ENCODE data around the gene UFM1.

Gene UFM1

DNA sequence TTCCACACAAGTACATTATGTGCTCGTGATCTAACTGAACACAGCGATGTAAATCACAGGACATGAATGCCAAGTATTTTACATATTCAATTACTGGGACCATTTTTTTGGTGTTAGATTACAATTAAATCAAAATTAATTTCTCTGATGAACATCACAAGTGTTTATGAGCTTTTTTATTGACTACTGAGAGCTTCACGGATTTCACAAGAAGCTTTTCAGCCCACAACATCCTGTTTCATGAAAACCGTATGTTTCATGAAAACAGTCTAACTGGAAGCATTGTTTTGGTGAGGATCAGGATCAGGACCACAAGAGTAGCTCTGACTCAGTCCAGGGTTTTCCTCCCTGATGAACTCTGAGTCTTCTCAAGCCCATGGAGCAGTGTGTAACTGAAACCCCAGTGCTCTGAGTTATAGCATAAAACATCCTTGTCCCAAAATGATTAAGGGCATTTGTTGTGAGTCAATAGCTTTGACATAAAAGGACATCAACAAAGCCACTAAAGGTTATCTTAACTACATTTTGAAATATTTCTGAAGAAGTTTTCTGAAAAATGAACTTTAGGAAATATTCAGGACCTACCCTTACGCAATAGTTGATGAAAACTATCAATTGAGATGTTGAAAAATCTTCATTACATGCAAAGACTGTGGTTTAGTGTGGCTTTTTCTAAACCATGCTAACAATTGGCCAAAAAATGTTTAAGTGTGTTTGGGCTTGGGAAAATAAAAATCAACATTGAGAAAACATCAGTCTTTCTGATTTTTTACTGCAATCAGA lies 49.3 kb downstream of the UFM1 start:
- TF ChIP-seq, protein P1, sequence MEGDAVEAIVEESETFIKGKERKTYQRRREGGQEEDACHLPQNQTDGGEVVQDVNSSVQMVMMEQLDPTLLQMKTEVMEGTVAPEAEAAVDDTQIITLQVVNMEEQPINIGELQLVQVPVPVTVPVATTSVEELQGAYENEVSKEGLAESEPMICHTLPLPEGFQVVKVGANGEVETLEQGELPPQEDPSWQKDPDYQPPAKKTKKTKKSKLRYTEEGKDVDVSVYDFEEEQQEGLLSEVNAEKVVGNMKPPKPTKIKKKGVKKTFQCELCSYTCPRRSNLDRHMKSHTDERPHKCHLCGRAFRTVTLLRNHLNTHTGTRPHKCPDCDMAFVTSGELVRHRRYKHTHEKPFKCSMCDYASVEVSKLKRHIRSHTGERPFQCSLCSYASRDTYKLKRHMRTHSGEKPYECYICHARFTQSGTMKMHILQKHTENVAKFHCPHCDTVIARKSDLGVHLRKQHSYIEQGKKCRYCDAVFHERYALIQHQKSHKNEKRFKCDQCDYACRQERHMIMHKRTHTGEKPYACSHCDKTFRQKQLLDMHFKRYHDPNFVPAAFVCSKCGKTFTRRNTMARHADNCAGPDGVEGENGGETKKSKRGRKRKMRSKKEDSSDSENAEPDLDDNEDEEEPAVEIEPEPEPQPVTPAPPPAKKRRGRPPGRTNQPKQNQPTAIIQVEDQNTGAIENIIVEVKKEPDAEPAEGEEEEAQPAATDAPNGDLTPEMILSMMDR (IDR thresholded peaks at IDR 0.05; ENCODE audit: insufficient read depth, missing control alignments) = no peak
- DNase-seq (ENCODE audit: insufficient read length, low spot score) (no peak), FAIRE-seq (no peak)

DNA sequence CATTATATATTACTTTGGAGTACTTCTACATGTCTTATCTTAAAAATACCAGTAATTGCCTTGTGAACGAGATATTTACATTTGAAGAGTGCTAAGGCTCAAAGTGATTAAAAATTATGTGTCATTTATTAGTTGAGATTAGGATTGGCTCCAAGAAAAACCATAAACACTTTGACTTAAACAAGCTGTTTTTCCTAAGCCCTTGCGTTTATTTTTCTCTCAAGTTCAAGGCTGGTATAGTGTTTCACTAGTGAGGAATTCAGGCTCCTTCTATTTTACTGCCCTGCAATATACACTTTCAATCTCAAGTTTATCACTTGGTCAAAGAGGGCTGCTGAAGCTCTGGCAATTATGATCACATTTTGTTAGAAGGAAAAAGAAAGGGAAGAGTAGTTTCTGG lies 49.9 kb downstream of the UFM1 start:
- TF ChIP-seq, protein P1 (IDR thresholded peaks at IDR 0.05; ENCODE audit: insufficient read depth, missing control alignments) = no peak
- FAIRE-seq (no peak), DNase-seq (ENCODE audit: insufficient read length, low spot score) (no peak)

DNA sequence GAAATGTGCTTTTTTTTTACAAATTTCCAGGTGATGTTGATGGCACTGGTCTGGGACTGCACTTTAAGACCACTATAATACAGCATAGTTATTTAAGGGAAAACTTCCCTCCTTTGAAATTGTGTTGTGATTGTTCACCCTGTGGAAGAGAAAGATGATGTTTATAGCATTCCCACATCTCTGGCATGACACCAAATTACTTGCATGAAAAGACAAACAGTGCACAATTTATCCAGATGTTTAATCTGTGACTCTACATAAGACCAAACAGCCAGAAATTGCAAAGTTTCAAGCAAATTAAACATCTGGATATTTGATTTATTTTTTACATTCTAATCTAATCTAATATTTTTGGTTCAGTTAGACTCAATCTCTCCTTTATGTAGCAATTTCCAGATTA lies 51.6 kb downstream of the UFM1 start:
- FAIRE-seq = no peak
- TF ChIP-seq, protein P1 (IDR thresholded peaks at IDR 0.05; ENCODE audit: insufficient read depth, missing control alignments) = no peak
- DNase-seq (ENCODE audit: insufficient read length, low spot score) = no peak

DNA sequence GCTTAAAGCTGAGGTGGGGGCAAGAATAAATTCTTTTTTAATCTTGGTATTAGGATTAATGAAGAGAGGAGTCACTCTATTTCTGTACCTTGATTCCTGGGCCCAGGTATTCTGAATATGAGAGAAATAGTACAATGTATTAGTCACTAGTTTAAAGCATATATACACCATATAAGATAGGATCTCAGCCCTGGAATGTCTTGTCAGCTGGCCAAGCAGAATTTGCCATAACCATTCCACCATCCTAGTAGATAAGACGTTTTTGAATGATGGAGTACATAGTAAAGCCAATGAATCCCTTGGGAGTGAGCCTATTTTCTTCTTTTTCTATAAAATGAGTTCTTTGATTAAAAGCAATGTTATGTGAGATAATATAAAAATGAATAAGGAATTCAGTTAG lies 55.6 kb downstream of the UFM1 start:
- DNase-seq (ENCODE audit: insufficient read length, low spot score) = no peak
- no peak for FAIRE-seq
- TF ChIP-seq, protein P1 (IDR thresholded peaks at IDR 0.05; ENCODE audit: insufficient read depth, missing control alignments) = no peak

DNA sequence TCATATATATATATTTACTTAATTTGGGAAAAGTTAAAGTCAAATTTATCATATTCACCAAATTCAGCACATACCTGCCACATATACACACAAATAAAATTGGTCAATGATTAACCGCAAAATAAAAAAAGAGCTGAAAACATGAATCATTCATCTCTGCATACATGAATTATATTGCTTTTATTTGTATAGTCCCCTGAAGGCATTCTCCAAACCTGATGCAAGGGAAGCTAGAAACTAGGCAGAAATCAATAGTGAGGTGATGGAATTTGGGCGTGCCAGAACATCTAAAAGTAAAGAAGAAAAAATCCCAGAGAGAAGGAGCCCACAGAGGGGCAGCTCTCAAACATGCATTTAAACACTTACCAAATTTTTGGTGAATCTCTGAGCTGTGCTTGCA lies 60.1 kb downstream of the UFM1 start:
- TF ChIP-seq, protein P1 (IDR thresholded peaks at IDR 0.05; ENCODE audit: insufficient read depth, missing control alignments) = no peak
- no peak for FAIRE-seq

DNA sequence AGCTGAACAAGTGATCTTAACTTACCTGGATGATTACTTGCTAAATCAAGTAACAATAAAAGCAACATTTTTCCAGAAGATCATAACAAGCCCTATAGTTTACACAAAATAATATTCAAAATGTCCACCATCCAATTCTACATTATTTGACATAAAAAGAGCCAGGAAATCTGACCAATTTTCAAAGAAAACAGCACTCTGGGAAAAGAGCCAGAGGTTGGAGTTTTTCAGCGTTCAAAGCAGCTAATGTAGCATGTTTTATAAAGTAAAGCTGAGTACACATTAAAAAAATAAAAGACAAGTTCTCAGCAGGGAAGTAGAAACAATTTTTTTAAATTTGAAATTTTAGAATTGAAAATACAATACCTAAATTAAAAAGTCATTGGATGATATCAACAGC lies 62.6 kb downstream of the UFM1 start:
- DNase-seq (ENCODE audit: insufficient read length, low spot score) (no peak), FAIRE-seq (no peak)
- TF ChIP-seq, protein P1 (IDR thresholded peaks at IDR 0.05; ENCODE audit: insufficient read depth, missing control alignments) = no peak

More for the DNA sequence above, 60.1 kb downstream of the UFM1 start:
- DNase-seq (ENCODE audit: insufficient read length, low spot score) = no peak
